HEK293T (cell line): ENCODE data around the gene GNAL.

Source experiments
- CTCF ChIA-PET: fragments of 350-600 bp; formaldehyde crosslinking; extraction: SDS; loops from one replicate; lab custom pipeline; 2021; ENCODE audit warnings: antibody characterized with exemption, inconsistent platforms; lab: Yijun Ruan, JAX
- POLR2A ChIA-PET: fragments of 350-600 bp; formaldehyde crosslinking; extraction: SDS; loops from one replicate; lab custom pipeline; 2020; ENCODE audit warnings: antibody characterized with exemption, inconsistent platforms; lab: Yijun Ruan, JAX
- DNase-seq: peaks from one replicate; pipeline ENCODE4 v3.0.0; 2012; ENCODE audit warnings: mixed read lengths; ENCODE audit errors: extremely low spot score
- ARNT ChIP-seq: fragments of 450-650 bp; IDR thresholded peaks from 2 replicates; pipeline ENCODE4 v1.6.1; 2017; ENCODE audit warnings: mild to moderate bottlenecking
- BHLHE40 ChIP-seq: fragments of 450-650 bp; IDR thresholded peaks from 2 replicates; pipeline ENCODE4 v1.6.1; 2016; ENCODE audit warnings: mild to moderate bottlenecking, moderate library complexity, borderline replicate concordance
- CTBP1 ChIP-seq: fragments of 450-650 bp; IDR thresholded peaks from 2 replicates; pipeline ENCODE4 v1.6.1; 2016; ENCODE audit warnings: borderline replicate concordance
- ELF4 ChIP-seq: fragments of 450-650 bp; IDR thresholded peaks from 2 replicates; pipeline ENCODE4 v1.6.1; 2017; ENCODE audit warnings: antibody characterized with exemption
- FOXA1 ChIP-seq: fragments of 450-650 bp; IDR thresholded peaks from 2 replicates; pipeline ENCODE4 v1.6.1; 2016; ENCODE audit warnings: mild to moderate bottlenecking
- FOXK2 ChIP-seq: fragments of 450-650 bp; IDR thresholded peaks from 2 replicates; pipeline ENCODE4 v1.6.1; 2016; ENCODE audit warnings: mild to moderate bottlenecking
- FOXM1 ChIP-seq: fragments of 450-650 bp; IDR thresholded peaks from 2 replicates; pipeline ENCODE4 v1.6.1; 2017; ENCODE audit warnings: mild to moderate bottlenecking, borderline replicate concordance
- HDGF ChIP-seq: fragments of 450-650 bp; IDR thresholded peaks from 2 replicates; pipeline ENCODE4 v1.6.1; 2017; ENCODE audit warnings: antibody characterized with exemption, borderline replicate concordance
- L3MBTL2 ChIP-seq: fragments of 450-650 bp; conservative IDR thresholded peaks from 2 replicates; pipeline ENCODE4 v1.6.1; 2016; ENCODE audit warnings: mild to moderate bottlenecking
- LEF1 ChIP-seq: fragments of 450-650 bp; IDR thresholded peaks from 2 replicates; pipeline ENCODE4 v1.6.1; 2017; ENCODE audit warnings: mild to moderate bottlenecking, borderline replicate concordance
- NFRKB ChIP-seq: fragments of 450-650 bp; IDR thresholded peaks from 2 replicates; pipeline ENCODE4 v1.6.1; 2016; ENCODE audit warnings: mild to moderate bottlenecking, moderate library complexity
- SP1 ChIP-seq: fragments of 450-650 bp; IDR thresholded peaks from 2 replicates; pipeline ENCODE4 v1.6.1; 2017
- SUZ12 ChIP-seq: fragments of 450-650 bp; IDR thresholded peaks from 2 replicates; pipeline ENCODE4 v1.6.1; 2016; ENCODE audit warnings: mild to moderate bottlenecking
- TARDBP ChIP-seq: fragments of 450-650 bp; IDR thresholded peaks from 2 replicates; pipeline ENCODE4 v1.6.1; 2016
- ZNF384 ChIP-seq: fragments of 450-650 bp; IDR thresholded peaks from 2 replicates; pipeline ENCODE4 v1.6.1; 2016
- TF ChIP-seq, protein P1 (sequence below): fragments of 450-650 bp; IDR thresholded peaks from 2 replicates; pipeline ENCODE4 v1.6.1; 2016

GNAL gene

DNA sequence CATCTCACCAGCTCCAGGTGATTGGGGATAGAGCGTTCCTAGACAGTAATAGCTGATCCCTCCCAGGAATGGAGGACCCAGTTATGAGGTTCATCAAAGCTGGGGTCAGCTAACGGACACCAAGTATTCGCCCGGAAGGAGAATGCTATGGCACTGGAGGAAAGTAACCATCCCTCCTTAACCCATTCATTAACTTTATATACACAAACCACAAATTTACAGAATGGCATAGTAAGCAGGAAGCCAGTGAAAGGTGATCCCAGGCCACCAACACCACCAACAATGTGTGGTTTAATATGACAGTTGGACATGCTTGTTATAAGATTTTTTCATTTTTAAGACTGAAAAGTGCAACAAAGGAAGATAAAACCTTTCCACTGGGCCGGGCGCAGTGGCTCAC, 106.9 kb downstream of the GNAL start:
- no peak for TF ChIP-seq TARDBP
- no peak for TF ChIP-seq FOXM1
- TF ChIP-seq ARNT, result no peak
- no peak for TF ChIP-seq ELF4
- TF ChIP-seq FOXK2, result no peak
- TF ChIP-seq NFRKB, result no peak
- TF ChIP-seq SUZ12, result no peak
- TF ChIP-seq FOXA1, result no peak
- no peak for TF ChIP-seq BHLHE40
- TF ChIP-seq, protein P1, sequence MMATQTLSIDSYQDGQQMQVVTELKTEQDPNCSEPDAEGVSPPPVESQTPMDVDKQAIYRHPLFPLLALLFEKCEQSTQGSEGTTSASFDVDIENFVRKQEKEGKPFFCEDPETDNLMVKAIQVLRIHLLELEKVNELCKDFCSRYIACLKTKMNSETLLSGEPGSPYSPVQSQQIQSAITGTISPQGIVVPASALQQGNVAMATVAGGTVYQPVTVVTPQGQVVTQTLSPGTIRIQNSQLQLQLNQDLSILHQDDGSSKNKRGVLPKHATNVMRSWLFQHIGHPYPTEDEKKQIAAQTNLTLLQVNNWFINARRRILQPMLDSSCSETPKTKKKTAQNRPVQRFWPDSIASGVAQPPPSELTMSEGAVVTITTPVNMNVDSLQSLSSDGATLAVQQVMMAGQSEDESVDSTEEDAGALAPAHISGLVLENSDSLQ, result no peak
- ChIA-PET CTCF (interaction anchor here (0.7 kb wide), 1 partner anchor 440 kb away, joined by 3 read pairs; no protein-coding TSS in a partner anchor), POLR2A (no interaction called here)
- no peak for DNase-seq

DNA sequence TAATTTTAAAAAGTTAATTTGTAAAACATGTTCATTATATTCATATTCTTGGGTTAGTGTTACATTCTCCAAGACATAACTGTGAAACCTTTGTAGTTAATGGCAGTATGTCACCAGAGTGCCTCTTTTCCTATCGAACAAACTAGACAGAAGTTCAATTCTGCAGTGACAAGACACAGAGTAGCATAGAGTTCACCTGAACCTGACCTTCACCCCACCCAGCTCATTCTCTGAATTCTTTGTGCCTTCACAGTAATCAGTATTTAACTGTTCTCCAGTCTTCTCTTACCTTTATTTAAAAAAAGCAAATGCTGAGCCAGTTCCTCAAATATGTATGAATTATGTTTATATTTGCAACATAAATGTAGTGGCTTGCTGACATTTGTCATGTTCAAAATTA, 109.2 kb downstream of the GNAL start:
- no peak for DNase-seq
- TF ChIP-seq SUZ12, result no peak
- TF ChIP-seq, protein P1, result no peak
- no peak for TF ChIP-seq L3MBTL2
- TF ChIP-seq ARNT, result no peak
- TF ChIP-seq SP1, result no peak
- no peak for TF ChIP-seq NFRKB
- no peak for TF ChIP-seq FOXM1
- no peak for TF ChIP-seq ZNF384
- ChIA-PET CTCF (no interaction called here), POLR2A (no interaction called here)

DNA sequence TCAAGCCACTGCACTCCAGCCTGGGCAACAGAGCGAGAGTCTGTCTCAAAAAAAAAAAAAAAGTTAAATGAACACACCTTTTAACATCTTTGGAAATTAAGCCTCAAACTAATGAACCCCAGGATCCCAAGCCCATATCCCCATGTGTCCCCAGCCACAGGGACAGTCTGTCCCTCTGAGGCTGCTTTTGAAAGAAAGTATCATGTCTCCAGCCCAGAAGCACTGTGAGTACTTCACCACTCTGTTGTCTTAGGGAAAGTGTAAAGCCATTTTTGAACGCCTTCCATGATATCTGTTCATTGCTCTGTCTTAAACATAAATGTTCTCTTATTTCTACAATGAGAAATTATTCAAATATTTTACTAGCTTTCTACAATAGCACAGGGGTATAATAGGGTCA, 110.0 kb downstream of the GNAL start:
- no peak for DNase-seq
- no peak for TF ChIP-seq ELF4
- no peak for TF ChIP-seq BHLHE40
- TF ChIP-seq ARNT, result no peak
- no peak for TF ChIP-seq NFRKB
- TF ChIP-seq FOXM1, result no peak
- no peak for TF ChIP-seq CTBP1
- TF ChIP-seq ZNF384, result no peak
- TF ChIP-seq SUZ12, result no peak
- no peak for TF ChIP-seq LEF1
- no peak for TF ChIP-seq L3MBTL2
- TF ChIP-seq FOXK2, result no peak
- TF ChIP-seq TARDBP, result no peak
- CTCF ChIA-PET, result interaction anchor here (0.5 kb wide), 1 partner anchor 14 kb away, joined by 4 read pairs; no protein-coding TSS in a partner anchor
- POLR2A ChIA-PET, result no interaction called here

DNA sequence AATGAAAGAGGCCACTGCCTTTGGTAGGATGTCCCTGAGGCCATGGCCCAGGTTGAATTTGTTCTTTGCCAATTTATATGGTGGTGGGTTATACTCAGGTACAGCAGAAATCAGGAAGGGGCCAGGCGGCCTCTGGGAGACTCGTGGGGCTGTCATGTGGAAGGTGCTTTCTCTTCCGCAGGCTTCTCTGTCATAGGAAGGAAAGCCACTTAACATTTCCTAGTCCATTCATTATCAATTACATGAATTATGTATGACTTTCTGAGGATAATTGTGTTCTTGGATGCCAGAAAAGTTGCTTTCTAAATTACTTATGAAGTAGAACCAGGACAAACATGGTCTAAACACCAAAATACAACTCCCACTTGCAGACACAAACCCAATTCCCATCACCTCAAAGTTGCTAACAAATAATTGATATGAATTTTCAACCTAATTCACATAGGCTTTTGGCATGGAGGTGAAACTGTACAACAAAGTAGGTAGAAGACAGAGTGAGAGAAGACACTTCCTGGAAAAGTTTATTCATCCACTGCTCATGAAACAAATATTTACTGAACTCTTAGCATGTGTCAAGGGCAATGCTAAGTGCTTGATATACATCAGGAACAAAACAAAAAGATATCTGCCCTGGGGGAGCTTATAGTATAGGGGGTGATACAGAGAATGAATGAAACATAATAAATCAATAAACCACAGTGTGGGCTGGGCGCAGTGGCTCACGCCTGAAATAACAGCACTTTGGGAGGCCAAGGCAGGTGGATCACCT, 111.7 kb downstream of the GNAL start:
- POLR2A ChIA-PET, result no interaction called here
- TF ChIP-seq SUZ12 (no peak), FOXA1 (no peak), HDGF (no peak), FOXM1 (no peak), ELF4 (no peak), CTBP1 (no peak), NFRKB (no peak)
- DNase-seq, result no peak
- CTCF ChIA-PET, result no interaction called here

DNA sequence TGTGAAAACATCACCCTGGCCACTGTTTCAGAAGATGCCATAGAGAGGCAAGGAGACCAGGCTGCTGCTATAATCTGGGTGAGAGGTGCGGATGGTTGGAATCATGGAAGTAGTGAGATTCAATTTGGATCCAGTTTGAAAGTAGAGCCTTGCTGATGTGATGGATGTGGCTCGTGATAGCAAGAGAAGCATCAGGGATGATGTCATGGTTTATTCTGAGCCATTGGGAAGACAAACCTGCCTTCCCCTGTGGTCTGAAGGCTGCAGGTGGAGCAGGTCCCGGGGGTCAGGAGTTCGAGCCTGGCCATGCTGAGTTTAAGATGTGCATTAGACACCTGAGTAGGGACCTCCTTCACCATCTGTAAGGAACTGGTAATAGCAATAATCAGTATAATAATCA, 112.5 kb downstream of the GNAL start:
- DNase-seq, result no peak
- POLR2A ChIA-PET, result no interaction called here
- TF ChIP-seq CTBP1, result no peak
- no peak for TF ChIP-seq FOXA1
- TF ChIP-seq ARNT, result no peak
- no peak for TF ChIP-seq BHLHE40
- TF ChIP-seq NFRKB, result no peak
- TF ChIP-seq ELF4, result no peak
- no peak for TF ChIP-seq SP1
- no peak for TF ChIP-seq TARDBP
- CTCF ChIA-PET, result no interaction called here

DNA sequence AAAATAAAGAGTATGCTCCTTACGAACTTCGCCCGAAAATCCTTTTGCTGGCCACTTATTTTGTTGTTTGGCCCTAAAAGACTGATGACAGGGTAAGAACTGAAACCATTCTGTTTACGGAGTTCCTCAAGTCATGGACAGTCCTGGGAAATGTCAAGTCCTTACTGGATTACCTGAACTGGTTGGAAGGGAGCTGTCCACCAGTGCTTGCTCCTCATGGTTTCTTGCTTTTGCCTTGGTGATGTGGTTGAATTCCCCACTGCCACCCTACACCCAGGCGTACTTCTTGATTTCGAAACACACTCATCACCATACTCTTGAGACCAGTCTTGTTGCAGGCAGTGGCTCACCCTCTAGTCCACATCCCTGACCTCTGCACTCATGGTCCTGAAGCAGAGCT, 113.1 kb downstream of the GNAL start:
- TF ChIP-seq LEF1 (no peak), NFRKB (no peak), ZNF384 (no peak), FOXA1 (no peak), CTBP1 (no peak), FOXK2 (no peak), ARNT (no peak), BHLHE40 (no peak), SUZ12 (no peak)
- TF ChIP-seq, protein P1, result no peak
- ChIA-PET POLR2A (no interaction called here), CTCF (no interaction called here)
- no peak for DNase-seq

DNA sequence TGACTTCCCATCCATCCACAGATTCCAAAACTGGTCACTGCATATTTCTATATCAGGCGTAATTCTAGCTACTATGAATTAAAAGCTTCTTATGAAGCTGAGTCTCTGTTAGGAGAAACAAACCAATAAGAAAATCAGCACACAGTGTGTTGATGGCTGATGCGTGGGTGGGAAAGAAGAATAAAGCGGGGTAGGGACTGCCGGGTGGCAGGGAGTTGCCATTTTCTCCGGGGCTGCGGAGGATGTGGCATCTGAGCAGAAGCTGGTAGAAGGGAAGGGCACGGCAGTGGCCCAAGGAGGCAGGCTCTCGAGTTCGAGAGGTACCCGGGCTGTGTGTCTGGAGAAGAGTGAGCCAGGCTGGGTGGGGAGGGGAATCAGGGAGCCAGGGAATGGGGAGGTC, 113.5 kb downstream of the GNAL start:
- CTCF ChIA-PET, result no interaction called here
- POLR2A ChIA-PET, result no interaction called here
- no peak for TF ChIP-seq TARDBP
- TF ChIP-seq CTBP1, result no peak
- TF ChIP-seq BHLHE40, result no peak
- TF ChIP-seq, protein P1, result no peak
- no peak for TF ChIP-seq FOXM1
- no peak for TF ChIP-seq ELF4
- TF ChIP-seq L3MBTL2, result no peak
- no peak for TF ChIP-seq ZNF384
- no peak for DNase-seq
